Kidney epithelial cell (primary cell): ENCODE data around the gene UPK3B. TPM values are rescaled to one million over a fixed set of nuclear protein-coding genes. Genes with fewer than 3 reads are reported as not detected.
"Not testable (repeated sequence)": the region's sequence is repeated elsewhere in the genome, so short reads cannot be mapped to it uniquely, and the experiment has no call there.

ENCODE experiments used
- DNase-seq: peaks from one replicate; pipeline ENCODE4 v3.0.0-alpha.2; 2010; ENCODE audit warnings: low read depth
- H3K27me3 ChIP-seq: 2 replicates; pipeline ENCODE4 v1.6.0; 2011; ENCODE audit warnings: low read length; ENCODE audit not compliant: control insufficient read depth, insufficient read depth
- H3K36me3 ChIP-seq: 2 replicates; pipeline ENCODE4 v1.5.1; 2011; ENCODE audit warnings: low read length; ENCODE audit not compliant: control insufficient read depth, insufficient read depth
- H3K4me3 ChIP-seq: 2 replicates; pipeline ENCODE4 v1.5.1; 2011; ENCODE audit warnings: low read depth, mild to moderate bottlenecking, control low read depth, low read length
- total RNA-seq: library from RNA; depleted of rRNA; stranded (reverse); fragments of >200 nt; gene quantifications from 2 replicates; pipeline ENCODE4 v1.2.3, GENCODE V29; 2015

Gene UPK3B
- total RNA-seq, 1 donor from 2014 or later, result not detected

DNA sequence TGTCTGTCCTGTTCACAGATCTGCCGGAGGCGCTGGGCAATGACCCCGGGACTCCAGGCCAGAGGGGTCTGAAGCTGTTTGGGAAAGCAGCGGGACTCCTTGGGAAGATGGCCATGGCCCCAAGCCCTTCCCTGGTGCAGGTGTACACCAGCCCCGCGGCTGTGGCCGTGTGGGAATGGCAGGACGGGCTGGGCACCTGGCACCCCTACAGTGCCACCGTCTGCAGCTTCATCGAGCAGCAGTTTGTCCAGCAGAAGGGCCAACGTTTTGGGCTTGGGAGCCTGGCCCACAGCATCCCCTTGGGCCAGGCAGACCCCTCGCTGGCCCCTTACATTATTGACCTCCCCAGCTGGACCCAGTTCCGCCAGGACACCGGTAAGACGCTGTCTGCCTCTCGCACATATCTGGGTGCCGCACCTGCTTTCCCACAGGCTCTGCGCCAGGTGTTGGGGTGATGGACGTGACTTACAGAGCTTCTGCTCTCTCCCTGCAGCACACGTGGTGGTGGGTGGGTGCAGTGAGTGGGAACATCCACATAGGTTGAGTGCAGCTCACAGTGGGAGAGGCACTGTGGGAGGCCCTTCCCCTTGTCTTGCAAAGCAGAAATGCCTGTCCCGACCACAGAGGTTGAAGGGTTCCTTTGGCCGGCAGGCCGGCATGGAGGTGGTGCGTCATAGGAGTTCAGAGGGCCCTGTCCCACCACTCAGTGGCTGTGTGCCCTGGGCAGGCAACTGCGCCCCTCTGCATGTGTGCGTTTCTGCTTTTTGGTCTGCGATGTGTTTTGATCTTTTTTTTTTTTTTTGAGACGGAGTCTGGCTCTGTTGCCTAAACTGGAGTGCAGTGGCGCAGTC lies 29.7 kb upstream of the UPK3B start:
- not testable (repeated sequence) for H3K4me3 ChIP-seq, H3K27me3 ChIP-seq, DNase-seq, H3K36me3 ChIP-seq

GRCh38 chr7:76482660-76483059 lies 27.7 kb upstream of the UPK3B start:
- not testable (repeated sequence) for DNase-seq, H3K27me3 ChIP-seq, H3K36me3 ChIP-seq, H3K4me3 ChIP-seq

DNA sequence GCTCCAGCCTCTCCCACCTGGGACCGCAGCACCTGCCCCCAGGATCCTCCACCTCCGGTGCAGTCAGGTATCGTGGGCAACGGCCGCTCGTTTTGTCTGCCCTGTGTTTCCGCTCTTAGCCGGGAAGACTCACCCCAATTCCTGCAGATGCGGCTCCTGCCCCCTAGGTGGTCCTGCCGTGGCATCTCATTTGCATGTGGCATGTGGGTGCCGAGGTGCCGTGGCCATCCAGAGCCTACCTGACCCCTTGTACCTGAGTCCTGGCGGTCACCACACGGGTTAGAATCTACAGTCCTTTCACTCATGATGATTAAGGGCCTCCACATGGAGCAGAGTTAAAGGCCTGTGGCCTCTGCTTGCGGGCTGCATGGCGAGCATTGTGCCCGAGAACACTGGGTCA lies 27.3 kb upstream of the UPK3B start:
- not testable (repeated sequence) for H3K36me3 ChIP-seq, H3K4me3 ChIP-seq, H3K27me3 ChIP-seq, DNase-seq

DNA sequence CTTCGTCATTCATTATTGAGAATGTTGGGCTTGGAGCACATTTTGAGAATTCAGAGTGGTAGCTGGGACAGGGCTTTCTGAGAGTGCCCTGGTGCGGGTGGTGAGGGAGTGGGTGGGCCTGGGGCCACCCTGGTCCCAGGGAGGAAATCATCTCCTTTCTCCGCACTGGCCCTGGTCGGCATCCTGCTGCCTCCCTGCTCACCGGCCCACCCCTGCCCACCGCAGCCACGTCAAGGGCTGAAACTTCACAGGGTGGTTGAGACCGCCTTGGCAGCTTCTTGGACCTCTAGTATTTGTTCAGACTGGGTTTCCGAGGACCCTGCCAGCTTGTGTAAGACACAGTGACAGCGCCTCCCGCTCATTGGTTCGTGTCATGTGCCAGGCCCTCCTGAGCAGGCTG lies 25.9 kb upstream of the UPK3B start:
- DNase-seq, H3K27me3 ChIP-seq, H3K36me3 ChIP-seq, H3K4me3 ChIP-seq: not testable (repeated sequence)

DNA sequence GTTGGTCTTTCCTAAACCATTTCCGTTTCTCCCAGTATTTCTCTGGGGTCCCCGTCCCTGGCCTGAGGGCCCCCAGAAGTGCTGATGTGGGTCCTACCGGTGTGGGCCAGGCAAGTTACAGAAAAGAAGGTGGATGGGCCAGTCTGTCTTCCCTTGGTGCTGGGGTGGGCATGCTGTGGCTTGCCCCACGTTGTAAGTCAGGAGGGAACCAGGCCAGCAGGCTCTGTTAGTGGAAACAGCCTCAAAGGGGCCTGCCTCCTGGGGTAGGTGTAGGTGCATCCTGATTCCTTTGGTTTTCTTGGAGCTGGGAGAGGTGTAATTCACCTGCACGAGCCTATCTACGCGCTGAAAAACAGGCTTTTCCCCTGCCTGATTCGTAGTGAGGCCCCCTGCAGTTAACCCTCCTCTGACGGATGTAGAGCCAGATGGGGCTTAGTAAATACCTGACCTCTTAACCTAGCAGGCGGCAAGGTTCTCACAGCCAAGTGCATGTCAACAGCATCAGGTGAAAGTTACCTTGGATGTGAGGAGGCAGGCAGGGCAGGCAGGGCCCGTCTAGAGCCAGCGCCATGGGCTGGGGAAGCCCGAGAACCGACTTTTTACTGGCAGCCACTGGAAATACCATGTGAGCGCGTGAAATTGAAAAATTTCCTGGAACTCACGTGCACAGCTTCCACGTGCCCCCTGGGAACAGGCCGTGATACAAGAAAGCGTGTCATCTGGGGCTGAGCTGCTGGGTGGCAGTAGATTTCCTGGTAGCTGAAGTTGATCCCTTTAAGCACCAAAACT lies 24.3 kb upstream of the UPK3B start:
- DNase-seq, H3K4me3 ChIP-seq, H3K36me3 ChIP-seq, H3K27me3 ChIP-seq: not testable (repeated sequence)

- not testable (repeated sequence) for H3K27me3 ChIP-seq, H3K36me3 ChIP-seq, DNase-seq, H3K4me3 ChIP-seq
Measured at GRCh38 chr7:76486618-76487017, 23.7 kb upstream of the UPK3B start.

DNA sequence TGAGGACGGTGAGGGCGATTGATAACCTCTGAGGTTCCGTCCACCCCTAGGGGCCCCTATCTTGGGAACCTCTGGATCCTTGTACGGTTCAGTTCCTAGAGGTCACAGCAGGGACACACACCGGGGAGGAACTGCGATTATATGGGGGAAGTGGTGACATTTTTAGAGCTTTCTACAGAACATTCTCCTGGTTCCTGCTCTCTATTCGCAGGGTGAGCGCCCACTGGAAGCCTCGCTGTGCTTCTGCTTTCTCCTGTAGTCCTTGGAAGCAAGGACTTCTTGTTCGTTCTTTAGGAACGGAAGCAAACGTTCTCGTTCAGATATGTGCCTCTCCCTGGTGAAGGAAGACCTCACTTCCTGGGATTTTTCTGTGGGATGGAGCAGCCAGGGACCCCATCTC lies 22.4 kb upstream of the UPK3B start:
- not testable (repeated sequence) for DNase-seq, H3K36me3 ChIP-seq, H3K27me3 ChIP-seq, H3K4me3 ChIP-seq

GRCh38 chr7:76492139-76492538 lies 18.2 kb upstream of the UPK3B start:
- not testable (repeated sequence) for DNase-seq, H3K27me3 ChIP-seq, H3K4me3 ChIP-seq, H3K36me3 ChIP-seq

DNA sequence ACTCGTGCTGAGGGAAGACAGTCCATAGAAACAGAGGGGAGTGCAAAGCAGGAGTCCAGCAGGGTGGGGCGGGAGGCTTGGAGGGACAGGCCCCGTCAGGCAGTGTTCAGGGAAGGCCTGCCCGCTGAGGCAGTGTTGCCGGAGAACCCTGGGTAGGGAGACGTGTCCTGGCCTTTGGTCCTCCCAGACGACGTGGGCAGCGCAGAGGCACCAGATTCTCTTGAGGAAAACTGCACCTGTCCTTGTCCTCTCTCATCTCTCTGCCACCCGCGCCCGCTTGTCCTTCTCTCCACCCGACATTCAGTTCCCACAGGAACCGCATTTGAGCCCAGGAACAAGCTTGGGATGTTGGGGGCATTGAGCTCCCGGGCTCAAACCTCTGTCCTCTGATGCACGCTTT lies 14.6 kb upstream of the UPK3B start:
- not testable (repeated sequence) for H3K27me3 ChIP-seq, H3K36me3 ChIP-seq, DNase-seq, H3K4me3 ChIP-seq

GRCh38 chr7:76497918-76498582 lies 12.3 kb upstream of the UPK3B start:
- not testable (repeated sequence) for DNase-seq, H3K4me3 ChIP-seq, H3K27me3 ChIP-seq, H3K36me3 ChIP-seq

- DNase-seq, H3K27me3 ChIP-seq, H3K36me3 ChIP-seq, H3K4me3 ChIP-seq: not testable (repeated sequence)
Measured at GRCh38 chr7:76498583-76499200, 11.7 kb upstream of the UPK3B start.

DNA sequence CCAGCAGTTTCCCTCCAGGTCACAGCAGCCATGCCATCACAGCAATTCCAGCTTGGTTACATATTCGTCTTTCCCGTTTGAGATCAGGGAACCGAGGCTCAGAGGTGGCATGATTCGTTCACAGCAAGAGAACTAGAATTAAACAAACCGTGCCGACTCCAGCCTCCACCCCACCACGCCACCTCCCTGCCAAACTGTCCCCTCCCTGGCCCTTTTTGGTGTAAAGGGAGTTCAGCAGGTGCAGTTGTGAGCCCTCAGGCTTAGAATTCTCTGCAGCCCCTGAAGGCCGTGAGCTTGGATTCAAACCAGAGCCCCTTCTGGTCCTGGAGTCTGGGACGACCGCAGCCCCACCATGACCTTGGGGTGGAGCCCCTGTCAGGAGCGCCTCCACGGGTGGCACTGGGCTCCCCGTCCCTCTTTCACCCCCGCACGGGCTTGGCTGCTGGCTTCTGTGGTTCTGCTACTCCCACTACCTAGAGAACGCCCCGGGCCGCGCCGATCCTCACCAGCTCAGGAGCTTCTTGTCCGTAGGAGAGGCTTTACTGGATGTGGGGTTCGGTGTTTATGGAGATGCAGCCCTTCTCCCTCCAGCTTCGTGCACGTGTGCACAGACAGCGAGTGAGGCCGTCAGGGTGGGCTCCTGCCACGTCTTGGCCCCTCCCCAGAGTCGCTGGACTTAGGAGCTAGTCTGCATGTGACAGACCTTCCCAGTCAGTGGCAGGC lies 11.0 kb upstream of the UPK3B start:
- not testable (repeated sequence) for H3K36me3 ChIP-seq, H3K27me3 ChIP-seq, DNase-seq, H3K4me3 ChIP-seq

GRCh38 chr7:76499924-76500241 lies 10.5 kb upstream of the UPK3B start:
- not testable (repeated sequence) for DNase-seq, H3K4me3 ChIP-seq, H3K36me3 ChIP-seq, H3K27me3 ChIP-seq

DNA sequence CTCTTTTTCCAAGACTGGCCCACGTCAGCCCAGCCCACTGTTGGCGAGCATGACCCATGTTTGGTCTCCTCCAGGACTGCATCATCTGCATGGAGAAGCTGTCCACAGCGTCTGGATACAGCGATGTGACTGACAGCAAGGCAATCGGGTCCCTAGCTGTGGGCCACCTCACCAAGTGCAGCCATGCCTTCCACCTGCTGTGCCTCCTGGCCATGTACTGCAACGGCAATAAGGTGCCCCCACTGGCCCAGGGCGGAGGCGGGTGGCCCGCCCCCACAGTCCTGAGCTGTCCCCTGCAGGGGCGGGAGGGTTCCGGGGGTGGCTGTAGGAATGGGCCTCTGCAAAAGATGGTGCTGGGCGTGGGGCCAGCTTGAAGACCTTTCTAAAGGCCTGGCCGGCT lies 8.1 kb upstream of the UPK3B start:
- DNase-seq, result not testable (repeated sequence)

More for the DNA sequence above, 8.1 kb upstream of the UPK3B start:
- H3K36me3 ChIP-seq, H3K4me3 ChIP-seq, H3K27me3 ChIP-seq: not testable (repeated sequence)
